22Rv1 (cell line): ENCODE results near the gene RNF39.

Experiments
- ZFX ChIP-seq: fragments of 450-650 bp; IDR thresholded peaks from 2 replicates; pipeline ENCODE4 v1.6.1; 2017; ENCODE audit warnings: antibody characterized with exemption, borderline replicate concordance
- TF ChIP-seq, protein P1 (sequence below): fragments of 450-650 bp; IDR thresholded peaks from 2 replicates; pipeline ENCODE4 v1.5.1; 2017; ENCODE audit warnings: mild to moderate bottlenecking

DNA sequence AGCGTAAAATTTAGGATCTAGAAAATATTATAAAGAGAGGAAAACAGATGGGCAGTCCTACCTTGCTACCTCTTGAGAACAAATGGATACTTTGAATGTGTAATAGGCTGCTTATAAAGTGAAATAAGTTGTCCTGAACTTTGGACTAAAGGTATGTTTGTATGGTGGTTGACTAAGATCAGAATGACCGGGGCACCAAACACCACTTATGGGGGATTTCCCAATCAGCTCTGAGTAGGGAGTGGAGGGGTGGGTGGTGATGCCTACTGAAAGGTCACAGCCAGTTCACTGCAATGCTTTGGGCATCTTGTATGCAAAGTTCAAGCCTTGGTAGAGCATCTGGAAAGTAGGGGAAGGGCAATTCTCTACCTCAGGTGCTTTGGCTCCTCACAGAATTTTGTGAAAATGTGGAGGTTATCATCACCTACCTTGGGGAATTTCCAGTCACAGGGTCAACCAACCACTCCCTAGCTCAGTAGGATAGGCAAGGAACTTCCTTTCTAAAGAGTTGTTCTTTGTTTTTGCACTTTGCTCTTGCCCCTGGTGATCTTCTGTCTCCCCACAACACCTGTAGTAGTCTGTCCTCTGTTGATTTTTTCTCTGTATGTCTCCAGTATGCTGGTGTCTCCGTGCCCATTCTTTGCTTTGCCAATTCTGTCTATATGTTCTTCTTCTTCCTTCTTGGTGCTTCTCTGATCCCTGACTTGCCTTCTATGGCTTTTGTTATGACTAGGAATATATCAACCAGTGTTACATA, 37.6 kb upstream of the RNF39 start, which contains the start of gene TRIM31:
- TF ChIP-seq, protein P1, sequence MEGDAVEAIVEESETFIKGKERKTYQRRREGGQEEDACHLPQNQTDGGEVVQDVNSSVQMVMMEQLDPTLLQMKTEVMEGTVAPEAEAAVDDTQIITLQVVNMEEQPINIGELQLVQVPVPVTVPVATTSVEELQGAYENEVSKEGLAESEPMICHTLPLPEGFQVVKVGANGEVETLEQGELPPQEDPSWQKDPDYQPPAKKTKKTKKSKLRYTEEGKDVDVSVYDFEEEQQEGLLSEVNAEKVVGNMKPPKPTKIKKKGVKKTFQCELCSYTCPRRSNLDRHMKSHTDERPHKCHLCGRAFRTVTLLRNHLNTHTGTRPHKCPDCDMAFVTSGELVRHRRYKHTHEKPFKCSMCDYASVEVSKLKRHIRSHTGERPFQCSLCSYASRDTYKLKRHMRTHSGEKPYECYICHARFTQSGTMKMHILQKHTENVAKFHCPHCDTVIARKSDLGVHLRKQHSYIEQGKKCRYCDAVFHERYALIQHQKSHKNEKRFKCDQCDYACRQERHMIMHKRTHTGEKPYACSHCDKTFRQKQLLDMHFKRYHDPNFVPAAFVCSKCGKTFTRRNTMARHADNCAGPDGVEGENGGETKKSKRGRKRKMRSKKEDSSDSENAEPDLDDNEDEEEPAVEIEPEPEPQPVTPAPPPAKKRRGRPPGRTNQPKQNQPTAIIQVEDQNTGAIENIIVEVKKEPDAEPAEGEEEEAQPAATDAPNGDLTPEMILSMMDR, result no peak
- no peak for TF ChIP-seq ZFX
